ENCODE measurements around the gene FAR1. TPM values are rescaled to one million over a fixed set of nuclear protein-coding genes. Genes with fewer than 3 reads are reported as not detected.
A peak's percentile ranks its signal among the peaks of the same experiment; 100 is the strongest.

FAR1 gene
- total RNA-seq, 1 donor from 2014 or later: 139 TPM

DNA sequence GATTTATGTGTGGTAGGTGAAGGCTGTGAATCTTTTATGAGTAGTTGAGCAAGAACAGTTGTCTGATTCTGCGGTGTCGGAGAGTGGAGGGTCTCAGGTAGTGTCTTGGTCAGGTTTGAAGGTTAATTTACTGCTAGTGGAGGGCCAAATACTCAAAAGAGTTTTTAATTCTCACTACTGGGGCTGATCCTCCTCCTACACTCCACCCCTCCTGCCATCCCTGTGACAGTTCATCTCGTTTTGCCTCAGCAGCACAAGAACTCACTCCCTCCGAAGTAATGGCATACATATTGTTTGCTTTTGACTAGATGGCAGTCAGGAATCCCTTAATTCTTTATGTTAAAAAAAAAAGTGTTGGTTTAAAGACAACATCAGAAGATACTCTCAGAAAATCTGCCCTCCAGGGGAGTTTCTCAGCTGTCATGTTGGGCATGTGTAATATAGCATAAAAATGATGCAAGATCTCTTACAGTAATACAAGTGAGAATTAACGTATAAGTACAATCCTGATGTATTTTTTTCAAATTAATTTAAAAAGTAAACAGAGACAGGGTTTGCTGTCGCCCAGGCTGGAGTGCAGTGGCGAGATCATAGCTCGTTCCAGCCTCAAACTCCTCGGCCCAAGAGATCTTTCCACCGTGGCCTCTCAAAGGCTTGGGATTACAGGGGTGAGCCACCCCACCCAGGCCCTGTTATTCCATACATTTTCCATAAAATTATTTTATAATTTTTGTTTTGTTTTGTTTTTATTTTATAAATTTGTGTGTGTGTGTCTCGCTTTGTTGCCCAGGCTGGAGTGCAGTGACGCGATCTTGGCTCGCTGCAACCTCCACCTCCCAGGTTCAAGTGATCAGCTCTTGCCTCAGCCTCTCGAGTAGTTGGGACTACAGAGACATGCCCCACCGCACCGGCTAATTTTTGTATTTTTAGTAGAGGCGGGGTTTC is 1.3 kb downstream of the FAR1 start:
- H3K27me3 Mint-ChIP-seq (ENCODE audit: insufficient read depth, low read depth): peaks cover 2% of the 10 kb centered on the region
- H4K20me1 ChIP-seq (ENCODE audit: low read depth): peaks cover 56% of the 10 kb centered on the region
- H2AFZ ChIP-seq (replicated peaks): no peak overlapping the region

DNA sequence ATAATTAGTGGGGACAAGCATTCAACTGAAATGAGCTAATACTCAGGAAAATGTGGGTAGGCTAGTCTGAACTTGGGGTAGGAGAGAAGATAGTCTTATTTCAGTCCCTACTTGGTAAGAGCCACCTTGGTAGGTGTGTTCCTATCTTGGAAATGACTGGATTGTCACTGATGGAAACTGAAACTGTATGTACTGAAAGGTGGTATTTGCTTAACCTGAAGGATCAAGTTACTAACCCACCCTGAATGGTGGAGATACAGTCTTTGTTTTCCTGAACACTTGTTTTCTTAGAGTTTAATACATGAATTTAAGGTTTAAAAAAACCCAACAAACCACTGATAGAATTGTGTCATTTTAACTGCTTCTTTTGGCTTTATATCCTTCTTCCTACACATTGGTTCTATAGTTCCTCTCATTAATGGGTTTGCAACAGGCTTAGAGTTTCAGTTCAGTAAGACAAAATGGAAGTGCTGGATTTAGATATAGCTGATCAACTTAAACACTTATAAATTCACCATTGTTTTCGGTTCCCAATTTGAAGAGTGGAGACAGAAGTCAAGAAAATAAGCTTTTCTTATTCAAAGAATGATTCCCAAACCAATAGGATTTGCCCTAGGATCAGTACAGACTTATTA is 4.2 kb downstream of the FAR1 start:
- peak overlapping the region; percentile 13 for H3K27ac ChIP-seq
- Mint-ChIP-seq H3K36me3 (peaks cover 21% of the 10 kb centered on the region), H3K4me1 (peaks cover 12% of the 10 kb centered on the region), H3K4me3 (no peak overlapping the region), H3K9me3 (peaks cover 2% of the 10 kb centered on the region), H3K27ac (no peak overlapping the region), H3K27me3 (ENCODE audit: insufficient read depth, low read depth) (no peaks in the 10 kb centered on the region)
- H3K79me2 ChIP-seq (ENCODE audit: low read depth): peaks cover 91% of the 10 kb centered on the region
- no peaks in the 10 kb centered on the region for H3K9me3 ChIP-seq (ENCODE audit: low read depth)
- H3K27me3 ChIP-seq: no peaks in the 10 kb centered on the region
- DNase-seq (ENCODE audit: low spot score): no peak
- H3K36me3 ChIP-seq: no peaks in the 10 kb centered on the region
- TF ChIP-seq EZH2phosphoT487 (IDR thresholded peaks at IDR 0.05) (no peak), CTCF (IDR thresholded peaks at IDR 0.05) (no peak), EZH2 (IDR thresholded peaks at IDR 0.05) (no peak)
- H3K9ac ChIP-seq: no peak overlapping the region
- H3K4me1 ChIP-seq: peaks cover 31% of the 10 kb centered on the region
- H3F3A ChIP-seq (ENCODE audit: low read depth): no peaks in the 10 kb centered on the region
- H2AFZ ChIP-seq (replicated peaks): no peak overlapping the region
- H3K4me3 ChIP-seq: no peak overlapping the region
- peak overlapping the region; percentile 50 for H3K4me2 ChIP-seq
- peaks cover 81% of the 10 kb centered on the region for H4K20me1 ChIP-seq (ENCODE audit: low read depth)

More for the DNA sequence above, 1.3 kb downstream of the FAR1 start:
- Mint-ChIP-seq H3K4me1 (peaks cover 17% of the 10 kb centered on the region), H3K36me3 (peaks cover 18% of the 10 kb centered on the region), H3K27ac (peak overlapping the region; percentile 89), H3K9me3 (no peaks in the 10 kb centered on the region), H3K4me3 (peak overlapping the region; percentile 95)
- Histone ChIP-seq H3K27me3 (no peaks in the 10 kb centered on the region), H3K9ac (peak overlapping the region; percentile 81), H3K36me3 (no peaks in the 10 kb centered on the region), H3K27ac (no peak overlapping the region), H3F3A (ENCODE audit: low read depth) (no peaks in the 10 kb centered on the region), H3K9me3 (ENCODE audit: low read depth) (no peaks in the 10 kb centered on the region), H3K4me2 (peak overlapping the region; percentile 96), H3K4me3 (peak overlapping the region; percentile 97), H3K4me1 (peaks cover 25% of the 10 kb centered on the region), H3K79me2 (ENCODE audit: low read depth) (peaks cover 63% of the 10 kb centered on the region)
- no peak for TF ChIP-seq EZH2 (IDR thresholded peaks at IDR 0.05)
- DNase-seq (ENCODE audit: low spot score): no peak

- TF ChIP-seq EZH2 (IDR thresholded peaks at IDR 0.05) (no peak), EZH2phosphoT487 (IDR thresholded peaks at IDR 0.05) (no peak), CTCF (IDR thresholded peaks at IDR 0.05) (no peak)
- Histone ChIP-seq H3K4me3 (no peak overlapping the region), H3K36me3 (no peaks in the 10 kb centered on the region), H2AFZ (replicated peaks) (no peak overlapping the region), H3K79me2 (ENCODE audit: low read depth) (peaks cover 100% of the 10 kb centered on the region), H3K27ac (no peak overlapping the region), H3K27me3 (no peaks in the 10 kb centered on the region), H3F3A (ENCODE audit: low read depth) (no peaks in the 10 kb centered on the region), H3K9me3 (ENCODE audit: low read depth) (no peaks in the 10 kb centered on the region), H3K4me2 (no peak overlapping the region), H3K4me1 (peaks cover 37% of the 10 kb centered on the region), H4K20me1 (ENCODE audit: low read depth) (peaks cover 87% of the 10 kb centered on the region), H3K9ac (no peak overlapping the region)
- H3K27me3 Mint-ChIP-seq (ENCODE audit: insufficient read depth, low read depth): no peaks in the 10 kb centered on the region
- DNase-seq (ENCODE audit: low spot score): no peak
- H3K36me3 Mint-ChIP-seq: peaks cover 28% of the 10 kb centered on the region
- H3K9me3 Mint-ChIP-seq: peaks cover 4% of the 10 kb centered on the region
- H3K4me1 Mint-ChIP-seq: peaks cover 2% of the 10 kb centered on the region
- H3K27ac Mint-ChIP-seq: no peak overlapping the region
- no peak overlapping the region for H3K4me3 Mint-ChIP-seq
Observed at GRCh38 chr11:13674799-13675509, 6.5 kb downstream of the FAR1 start.
